Smooth muscle cell of bladder (primary cell): ENCODE measurements around the gene SLC26A9. TPM values are rescaled to one million over a fixed set of nuclear protein-coding genes. Genes with fewer than 3 reads are reported as not detected.

Experiments used
- total RNA-seq: library from RNA; depleted of rRNA; stranded (reverse); fragments of >200 nt; gene quantifications from 2 replicates; pipeline ENCODE4 v1.2.3, GENCODE V29; 2014

The SLC26A9 gene
- not detected in 2 replicates for total RNA-seq

GRCh38 chr1:205943245-205943644 lies at the start of gene SLC26A9:
Gene SLC26A9 (minus strand): TSS chr1:205943456. CDS start chr1:205935820, 7,636 bp downstream.

Other genes with a start within 250 kb of the SLC26A9 start
- gene NUCKS1, start 193.3 kb downstream of the SLC26A9 start, total RNA-seq, result 89.7 and 94.8 TPM in 2 replicates
- gene RAB29, start 168.0 kb downstream of the SLC26A9 start, total RNA-seq, result 20.5 and 22.4 TPM in 2 replicates
- gene SLC41A1, start 130.3 kb downstream of the SLC26A9 start, total RNA-seq, result 12.2 and 14.2 TPM in 2 replicates
- gene PM20D1, start 93.3 kb downstream of the SLC26A9 start, total RNA-seq, result not detected in 2 replicates
- 6.4 and 7.0 TPM in 2 replicates for gene RAB7B, start 59.9 kb upstream of the SLC26A9 start, total RNA-seq
- gene CTSE, start 80.4 kb upstream of the SLC26A9 start, total RNA-seq, result not detected in 2 replicates
- gene RHEX, start 109.7 kb upstream of the SLC26A9 start, total RNA-seq, result not detected in 2 replicates
- not detected in 2 replicates for gene AVPR1B, start 173.9 kb upstream of the SLC26A9 start, total RNA-seq